Right lung (tissue), 5 donors: ENCODE results near the gene UNC45B. TPM values are rescaled to one million over a fixed set of nuclear protein-coding genes. Genes with fewer than 3 reads are reported as not detected.
"Not testable (repeated sequence)": the region's sequence is repeated elsewhere in the genome, so short reads cannot be mapped to it uniquely, and the experiment has no call there.

ENCODE experiments used
- DNase-seq, 2 donors: peaks; one replicate each; pipeline ENCODE4 v3.0.0-alpha.2; 2013
- polyA plus RNA-seq, 5 donors: library from polyadenylated mRNA; unstranded; fragments of 120-200 nt; gene quantifications; one replicate each; pipeline versions ENCODE4 v1.2.1 to v1.2.3, GENCODE V29; 2013; ENCODE audit warnings: inconsistent platforms in 1 of 5, low replicate concordance in 1 of 5; ENCODE audit not compliant: insufficient read length in 5 of 5, insufficient read depth in 1 of 5

The UNC45B gene
- polyA plus RNA-seq, 5 donors, result 0.31 to 5.8 (median 0.36) TPM

- no peak for DNase-seq
These were observed 66.6 kb downstream of the UNC45B start for GRCh38 chr17:35214192-35214591.

- DNase-seq, result no peak
These were observed 67.1 kb downstream of the UNC45B start for GRCh38 chr17:35214631-35215273.

- DNase-seq, result no peak
These were observed 69.5 kb downstream of the UNC45B start for GRCh38 chr17:35217107-35217506.

- DNase-seq, result no peak
These were observed 71.3 kb downstream of the UNC45B start for GRCh38 chr17:35218915-35219314.

GRCh38 chr17:35222452-35222851, 74.8 kb downstream of the UNC45B start:
- DNase-seq, result no peak

GRCh38 chr17:35224436-35224835, 76.8 kb downstream of the UNC45B start:
- DNase-seq, result no peak

GRCh38 chr17:35227546-35227945, 79.9 kb downstream of the UNC45B start:
- no peak for DNase-seq

GRCh38 chr17:35229638-35230037, 82.0 kb downstream of the UNC45B start:
- DNase-seq, result no peak

- not testable (repeated sequence) for DNase-seq
These were observed 86.7 kb downstream of the UNC45B start for GRCh38 chr17:35234315-35234714.

GRCh38 chr17:35235289-35235688, 87.7 kb downstream of the UNC45B start:
- no peak for DNase-seq

GRCh38 chr17:35235917-35236316, 88.3 kb downstream of the UNC45B start:
- no peak for DNase-seq

GRCh38 chr17:35236821-35237220, 89.2 kb downstream of the UNC45B start:
- no peak for DNase-seq

GRCh38 chr17:35238821-35239220, 91.2 kb downstream of the UNC45B start:
- no peak for DNase-seq

Other genes with a start within 250 kb of the UNC45B start
- gene CCT6B, start 186.4 kb upstream of the UNC45B start, polyA plus RNA-seq, result 1 to 10 TPM; 3.4 to 5.4 (median 4.2) TPM
- gene ZNF830, start 186.3 kb upstream of the UNC45B start, polyA plus RNA-seq, result 10 to 100 TPM; 20.8 to 25.3 (median 22.9) TPM
- gene LIG3, start 167.3 kb upstream of the UNC45B start, polyA plus RNA-seq, result 10 to 100 TPM; 25.4 to 36.8 (median 29.0) TPM
- 10 to 100 TPM; 19.4 to 22.4 (median 21.0) TPM for gene RFFL, start 84.1 kb upstream of the UNC45B start, polyA plus RNA-seq
- gene RAD51D, start 28.0 kb upstream of the UNC45B start, polyA plus RNA-seq, result 10 to 100 TPM; 13.6 to 17.0 (median 16.6) TPM
- under 1 TPM in 3 of 5 donors, not detected in 2; 0.14 to 0.41 (median 0.22) TPM for gene FNDC8, start 26.2 kb upstream of the UNC45B start, polyA plus RNA-seq
- gene NLE1, start 5.5 kb upstream of the UNC45B start, polyA plus RNA-seq, result 10 to 100 TPM; 15.7 to 24.5 (median 19.4) TPM
- under 1 TPM in 1 of 5 donors, not detected in 4; 0.05 TPM for gene SLC35G3, start 46.6 kb downstream of the UNC45B start, polyA plus RNA-seq
- 10 to 100 TPM; 14.2 to 25.7 (median 24.0) TPM for gene SLFN5, start 95.3 kb downstream of the UNC45B start, polyA plus RNA-seq
- 10 to 100 TPM; 18.7 to 24.2 (median 21.2) TPM for gene SLFN11, start 225.8 kb downstream of the UNC45B start, polyA plus RNA-seq